HS-27A (cell line): ENCODE measurements around the gene RNF135.
"Not testable (repeated sequence)": the region's sequence is repeated elsewhere in the genome, so short reads cannot be mapped to it uniquely, and the experiment has no call there.

ENCODE experiments used
- DNase-seq: peaks from one replicate; pipeline ENCODE4 v3.0.0-alpha.2; 2012; ENCODE audit warnings: low read depth, missing footprints

Gene RNF135, protein sequence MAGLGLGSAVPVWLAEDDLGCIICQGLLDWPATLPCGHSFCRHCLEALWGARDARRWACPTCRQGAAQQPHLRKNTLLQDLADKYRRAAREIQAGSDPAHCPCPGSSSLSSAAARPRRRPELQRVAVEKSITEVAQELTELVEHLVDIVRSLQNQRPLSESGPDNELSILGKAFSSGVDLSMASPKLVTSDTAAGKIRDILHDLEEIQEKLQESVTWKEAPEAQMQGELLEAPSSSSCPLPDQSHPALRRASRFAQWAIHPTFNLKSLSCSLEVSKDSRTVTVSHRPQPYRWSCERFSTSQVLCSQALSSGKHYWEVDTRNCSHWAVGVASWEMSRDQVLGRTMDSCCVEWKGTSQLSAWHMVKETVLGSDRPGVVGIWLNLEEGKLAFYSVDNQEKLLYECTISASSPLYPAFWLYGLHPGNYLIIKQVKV

DNA sequence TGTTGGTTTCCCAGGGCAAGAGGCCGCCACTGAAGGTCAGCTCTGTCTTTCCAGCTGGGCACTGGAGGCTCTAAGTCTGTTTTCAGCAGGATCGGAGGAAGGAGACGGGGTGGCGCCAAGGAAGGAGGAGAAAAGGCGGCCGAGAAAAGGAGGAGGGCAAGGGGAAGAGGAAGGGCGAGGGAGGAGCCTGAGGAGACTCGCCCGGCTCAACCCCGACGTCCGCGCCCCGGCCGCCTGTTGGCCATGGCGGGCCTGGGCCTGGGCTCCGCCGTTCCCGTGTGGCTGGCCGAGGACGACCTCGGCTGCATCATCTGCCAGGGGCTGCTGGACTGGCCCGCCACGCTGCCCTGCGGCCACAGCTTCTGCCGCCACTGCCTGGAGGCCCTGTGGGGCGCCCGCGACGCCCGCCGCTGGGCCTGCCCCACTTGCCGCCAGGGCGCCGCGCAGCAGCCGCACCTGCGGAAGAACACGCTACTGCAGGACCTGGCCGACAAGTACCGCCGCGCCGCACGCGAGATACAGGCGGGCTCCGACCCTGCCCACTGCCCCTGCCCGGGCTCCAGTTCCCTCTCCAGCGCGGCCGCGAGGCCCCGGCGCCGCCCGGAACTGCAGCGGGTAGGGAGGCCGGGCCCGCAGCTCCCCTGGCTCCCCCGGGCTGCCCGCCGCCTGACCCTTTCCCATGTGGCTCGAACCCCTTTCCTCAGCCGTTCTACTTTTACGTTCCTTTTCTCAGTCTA, at the start of gene RNF135:
Gene RNF135, plus strand, starts transcription at position 209 of the 737 bp plus-strand sequence. Its CDS starts 35 bp downstream, at position 244.
- peak; percentile 50 for DNase-seq

DNA sequence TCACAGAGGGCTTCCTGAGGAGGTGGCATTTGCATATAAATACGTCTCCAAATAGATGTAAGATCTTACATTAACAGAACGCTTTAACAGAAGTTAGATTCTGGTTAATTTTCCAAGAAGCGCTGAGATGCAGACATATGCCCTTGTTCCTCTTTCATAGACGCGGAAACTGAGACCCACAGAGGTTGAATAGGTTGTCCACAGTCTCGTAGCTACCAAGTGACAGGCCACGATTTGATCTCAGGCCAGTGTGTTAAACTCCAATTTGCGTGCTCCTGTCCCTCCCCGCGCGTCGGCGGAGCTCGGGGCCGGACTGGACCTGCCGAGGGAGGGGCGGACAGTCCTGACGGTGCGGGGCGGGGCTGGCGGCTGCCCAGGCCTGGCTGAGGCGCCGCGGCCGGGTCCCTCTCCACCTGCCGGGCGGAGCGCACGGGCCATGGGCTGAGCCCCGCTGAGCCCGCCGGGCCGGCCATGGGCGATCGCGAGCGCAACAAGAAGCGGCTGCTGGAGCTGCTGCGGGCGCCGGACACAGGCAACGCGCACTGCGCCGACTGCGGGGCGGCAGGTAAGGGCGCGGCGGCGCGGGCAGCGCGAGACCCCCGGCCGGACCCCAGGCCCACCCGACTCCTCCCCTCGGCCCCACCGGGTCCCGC, 49.2 kb upstream of the RNF135 start, which contains the start of gene ADAP2:
Gene ADAP2, plus strand, starts transcription at position 402 of the 653 bp plus-strand sequence. Its CDS starts 70 bp downstream, at position 472.
- no peak for DNase-seq

DNA sequence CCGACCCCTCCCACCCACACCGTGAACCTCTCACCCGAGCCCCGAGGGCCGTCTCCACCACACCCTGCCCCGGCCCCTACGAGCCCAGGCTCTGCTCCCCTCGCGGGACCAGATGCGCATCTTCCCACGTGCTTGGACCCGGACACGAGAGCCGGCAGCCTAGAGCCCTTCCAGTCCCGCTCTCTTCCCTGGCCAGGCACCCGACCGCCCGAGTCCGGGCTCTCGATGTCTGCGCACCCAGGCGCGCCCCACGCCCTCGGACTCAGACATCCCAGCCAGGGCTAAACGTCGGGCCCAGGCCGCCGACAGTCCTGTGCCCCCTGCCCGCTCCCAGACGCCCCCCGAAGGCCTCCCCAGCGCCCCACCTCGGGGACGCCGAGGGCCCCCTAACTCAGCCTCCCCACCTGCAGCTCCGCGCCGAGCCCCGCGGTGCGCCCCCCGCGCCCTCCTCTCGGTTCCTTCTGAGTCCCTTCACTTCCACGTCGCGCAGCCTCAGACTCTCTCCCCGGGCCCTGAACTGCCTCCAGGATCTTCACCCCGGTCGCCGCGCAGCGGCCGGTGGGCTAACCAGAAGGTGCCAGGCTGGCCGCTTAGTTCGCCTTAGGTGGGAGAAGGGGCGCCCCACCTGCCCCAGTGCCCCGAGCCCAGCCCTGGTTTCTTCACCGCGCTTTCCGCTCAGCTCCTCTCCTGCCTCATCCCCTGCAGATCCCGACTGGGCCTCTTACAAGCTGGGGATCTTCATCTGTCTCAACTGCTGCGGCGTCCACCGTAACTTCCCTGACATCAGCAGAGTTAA, 48.4 kb upstream of the RNF135 start:
- no peak for DNase-seq

DNA sequence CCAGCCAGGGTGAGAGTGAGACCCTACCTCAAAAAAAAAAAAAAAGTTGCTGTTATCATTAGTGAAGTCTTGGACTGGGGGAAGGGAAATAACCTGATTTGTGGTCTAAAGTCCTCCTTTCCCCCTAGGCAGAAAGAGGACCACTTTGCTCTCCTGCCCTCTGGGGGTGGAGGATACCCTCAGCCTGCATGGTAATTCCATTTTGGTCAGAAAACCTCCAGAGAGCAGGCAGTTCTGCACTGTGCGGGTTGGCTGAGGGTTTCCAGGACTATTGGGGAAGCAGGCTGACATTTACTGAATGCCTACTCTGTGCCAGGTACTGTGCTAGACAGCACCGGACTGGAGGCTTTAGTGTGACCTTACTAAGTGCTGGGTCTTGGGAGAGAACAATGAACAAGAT, 46.5 kb upstream of the RNF135 start:
- no peak for DNase-seq

DNA sequence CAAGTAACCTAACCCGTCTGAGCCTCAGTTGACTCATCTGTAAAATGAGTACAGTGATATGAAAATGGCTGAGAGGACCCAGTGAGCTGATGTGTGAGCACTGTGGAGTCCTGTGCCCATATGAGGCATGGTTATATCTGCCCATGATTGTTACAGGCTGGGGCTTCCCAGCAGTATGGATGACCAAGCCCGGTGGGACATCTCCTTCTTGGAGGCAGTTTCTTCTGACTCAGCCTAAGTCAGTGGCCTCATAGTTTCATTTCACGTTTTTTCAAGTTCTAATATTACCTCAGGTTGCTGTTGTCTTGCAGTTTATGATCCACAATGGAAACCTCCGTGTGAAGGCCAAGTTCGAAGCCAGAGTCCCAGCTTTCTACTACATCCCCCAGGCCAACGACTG, 44.3 kb upstream of the RNF135 start:
- no peak for DNase-seq

DNA sequence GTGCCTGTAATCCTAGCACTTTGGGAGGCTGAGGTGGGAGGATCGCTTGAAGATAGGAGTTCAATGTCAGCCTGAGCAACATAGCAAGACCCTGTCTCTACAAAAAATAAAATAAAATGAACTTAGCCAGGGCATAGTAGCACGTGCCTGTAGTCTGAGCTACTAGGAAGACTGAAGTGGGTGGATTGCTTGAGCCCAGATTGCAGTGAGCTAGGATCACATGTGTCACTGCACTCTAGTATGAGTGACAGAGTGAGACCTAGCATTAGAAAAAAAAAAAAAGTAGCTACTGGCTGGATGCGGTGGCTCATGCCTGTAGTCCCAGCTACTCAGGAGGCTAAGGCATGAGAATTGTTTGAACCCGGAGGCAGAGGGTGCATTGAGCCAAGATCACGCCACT, 43.1 kb upstream of the RNF135 start:
- no peak for DNase-seq

DNA sequence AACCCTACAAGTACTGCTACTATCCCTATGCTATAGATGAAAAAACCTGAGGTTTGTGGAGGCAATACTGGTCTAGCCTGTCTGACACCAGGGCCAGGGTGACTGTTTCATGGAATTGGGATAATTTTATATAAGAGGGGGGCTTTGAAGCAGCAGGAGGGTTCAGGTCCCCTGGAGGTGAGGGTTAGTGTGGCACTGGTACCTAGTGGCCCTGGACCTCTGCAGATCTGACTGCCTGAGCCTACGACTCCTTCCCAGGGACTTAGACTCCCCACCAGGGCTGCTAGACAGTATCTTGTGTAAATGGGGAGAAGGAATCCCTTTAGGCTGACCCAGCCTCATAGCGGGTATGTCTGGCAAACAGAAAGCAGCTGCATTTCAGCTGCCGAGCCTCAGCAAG, 42.3 kb upstream of the RNF135 start:
- no peak for DNase-seq

DNA sequence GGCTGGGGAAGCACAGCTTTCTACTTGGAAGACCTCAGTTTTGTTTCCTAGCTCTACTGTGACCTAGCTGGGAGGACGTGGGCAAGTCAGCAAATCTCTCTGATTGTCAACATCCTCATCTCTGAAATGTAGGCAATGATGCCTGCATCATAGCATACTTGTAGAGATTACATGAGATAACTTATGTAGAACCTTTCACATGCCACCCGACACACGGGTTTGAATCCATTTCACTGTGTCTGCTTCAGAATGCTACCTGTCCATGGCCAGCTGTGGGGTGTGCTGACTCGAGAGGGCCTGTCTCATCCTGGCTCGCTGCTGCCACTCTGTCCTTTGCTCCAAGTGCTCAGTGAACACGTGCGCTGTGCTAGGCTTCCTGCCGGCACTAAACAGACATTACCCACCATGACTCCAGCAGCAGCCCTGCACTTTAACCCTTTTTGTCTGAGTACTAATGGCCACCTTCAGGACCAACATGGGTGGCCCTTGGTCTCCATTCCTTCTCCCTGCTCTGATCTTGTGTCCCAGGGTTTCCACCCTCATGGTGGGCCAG, 41.7 kb upstream of the RNF135 start:
- DNase-seq: no peak

DNA sequence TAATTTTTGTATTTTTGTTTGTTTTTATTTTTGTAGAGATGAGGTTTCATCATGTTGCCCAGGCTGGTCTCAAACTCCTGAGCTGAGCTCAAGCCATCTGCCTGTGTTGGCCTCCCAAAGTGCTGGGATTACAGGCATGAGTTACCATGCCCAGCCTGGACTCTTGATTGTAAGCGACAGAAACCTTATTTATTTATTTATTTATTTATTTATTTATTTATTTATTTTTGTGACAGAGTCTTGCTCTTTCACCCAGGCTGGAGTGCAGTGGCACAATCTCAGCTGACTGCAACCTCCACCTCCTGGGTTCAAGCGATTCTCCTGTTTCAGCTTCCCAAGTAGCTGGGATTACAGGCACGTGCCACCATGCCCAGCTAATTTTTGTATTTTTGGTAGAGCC, 41.0 kb upstream of the RNF135 start:
- not testable (repeated sequence) for DNase-seq

DNA sequence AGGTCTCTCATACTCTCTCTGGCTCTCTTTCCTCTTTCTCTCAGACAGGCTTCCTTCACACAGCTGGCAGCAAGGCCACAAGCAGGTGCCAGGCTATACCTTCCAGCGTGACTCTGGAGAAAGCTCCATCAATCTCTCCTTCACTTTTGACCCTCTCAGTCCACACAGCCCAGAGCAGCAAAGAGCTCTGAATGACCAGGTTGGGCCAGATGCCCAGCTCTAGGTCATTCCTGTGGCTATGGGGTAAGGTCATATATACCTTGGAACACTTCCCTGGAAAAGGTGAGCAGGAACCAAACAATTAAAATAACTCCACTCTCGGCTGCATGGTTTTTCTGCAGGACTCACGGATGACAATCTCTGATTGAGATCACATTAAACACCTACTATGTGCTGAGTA, 40.3 kb upstream of the RNF135 start:
- DNase-seq: no peak

DNA sequence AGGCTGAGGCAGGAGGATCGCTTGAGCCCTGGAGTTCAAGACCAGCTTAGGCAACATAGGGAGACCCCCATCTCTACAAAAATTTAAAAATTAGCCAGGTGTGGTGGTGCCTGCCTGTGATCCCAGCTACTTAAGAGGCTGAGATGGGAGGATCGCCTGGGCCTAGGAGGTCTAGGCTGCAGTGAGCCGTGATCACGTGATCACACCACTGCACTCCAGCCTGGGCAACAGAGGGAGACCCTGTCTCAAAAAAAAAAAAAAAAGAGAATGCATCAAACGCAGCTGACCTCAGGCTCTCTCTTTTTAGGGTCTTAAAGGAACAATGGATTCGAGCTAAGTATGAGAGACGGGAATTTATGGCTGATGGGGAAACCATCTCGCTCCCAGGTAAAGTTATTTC, 39.3 kb upstream of the RNF135 start:
- not testable (repeated sequence) for DNase-seq

DNA sequence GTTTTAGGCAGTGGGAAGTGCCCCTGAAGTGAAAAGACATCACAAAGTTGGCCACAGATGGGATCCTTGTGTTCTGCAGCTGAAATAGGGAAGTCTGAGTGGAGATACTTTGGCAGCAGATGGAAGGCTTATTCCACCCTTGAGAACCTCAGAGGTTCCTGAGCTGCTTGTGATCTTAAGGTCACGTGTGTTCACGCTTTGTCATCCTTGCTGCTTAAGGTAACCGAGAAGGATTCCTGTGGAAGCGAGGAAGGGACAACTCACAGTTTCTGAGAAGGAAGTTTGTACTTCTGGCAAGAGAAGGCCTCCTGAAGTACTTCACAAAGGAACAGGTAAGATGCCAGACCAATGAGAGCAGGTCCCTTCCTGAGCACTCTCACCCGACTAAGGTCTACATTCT, 36.9 kb upstream of the RNF135 start:
- DNase-seq: no peak

DNA sequence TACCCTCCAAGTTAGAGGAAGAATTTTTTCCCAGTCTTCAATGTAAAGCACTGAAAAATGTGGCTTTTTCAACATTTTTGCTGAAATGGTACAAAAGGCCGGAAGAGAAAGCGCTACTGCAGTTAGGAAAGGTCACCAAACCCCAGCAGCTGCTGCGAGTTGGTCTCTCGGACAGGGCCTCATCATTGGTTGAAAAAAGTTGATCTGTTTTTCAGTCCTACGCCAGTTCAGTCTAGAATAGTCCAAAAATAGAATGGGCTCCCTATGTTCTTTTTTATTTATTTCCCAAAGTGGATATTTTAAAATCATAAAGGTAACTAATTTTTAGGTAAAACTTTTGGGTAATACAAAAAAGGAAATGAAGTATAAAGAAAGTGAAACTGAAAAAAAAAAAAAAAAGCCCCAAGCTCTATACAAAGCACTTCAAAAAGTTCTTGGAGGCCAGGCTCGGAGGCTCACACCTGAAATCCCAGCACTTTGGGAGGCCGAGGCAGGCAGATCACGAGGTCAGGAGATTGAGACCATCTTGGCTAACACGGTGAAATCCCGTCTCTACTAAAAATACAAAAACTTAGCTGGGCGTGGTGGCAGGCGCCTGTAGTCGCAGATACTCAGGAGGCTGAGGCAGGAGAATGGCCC, 31.7 kb upstream of the RNF135 start:
- no peak for DNase-seq

DNA sequence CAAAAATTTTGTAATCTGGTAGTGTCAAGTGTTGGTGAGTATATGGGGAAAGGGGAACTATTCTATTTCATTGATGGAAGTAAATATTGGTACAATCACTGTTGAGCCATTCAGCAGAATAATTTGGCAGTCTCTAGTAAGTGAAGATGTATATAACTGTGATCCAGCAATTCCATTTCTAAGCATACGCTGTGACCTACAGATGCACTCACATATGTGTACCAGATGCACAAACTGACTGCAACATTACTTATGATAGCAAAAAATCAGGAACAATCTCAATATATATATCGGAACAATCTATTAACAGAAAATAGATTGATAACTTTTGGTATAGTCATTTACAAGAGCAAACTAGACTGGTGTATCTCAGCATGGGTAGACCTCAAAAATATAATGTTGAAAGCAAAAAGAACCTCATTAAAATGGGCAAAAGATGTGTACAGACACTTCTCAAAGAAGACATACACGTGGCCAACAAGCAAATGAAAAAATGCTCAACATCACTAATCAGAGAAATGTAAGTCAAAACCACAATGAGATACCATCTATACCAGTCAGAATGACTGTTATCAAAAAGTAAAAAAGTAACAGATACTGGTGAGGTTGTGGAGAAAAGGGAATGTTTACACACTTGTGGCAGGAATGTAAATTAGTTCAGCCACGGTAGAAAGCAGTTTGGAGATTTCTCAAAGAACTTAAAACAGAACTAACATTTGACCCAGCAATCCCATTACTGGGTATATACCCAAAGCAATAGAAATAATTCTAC, 28.3 kb upstream of the RNF135 start:
- no peak for DNase-seq

DNA sequence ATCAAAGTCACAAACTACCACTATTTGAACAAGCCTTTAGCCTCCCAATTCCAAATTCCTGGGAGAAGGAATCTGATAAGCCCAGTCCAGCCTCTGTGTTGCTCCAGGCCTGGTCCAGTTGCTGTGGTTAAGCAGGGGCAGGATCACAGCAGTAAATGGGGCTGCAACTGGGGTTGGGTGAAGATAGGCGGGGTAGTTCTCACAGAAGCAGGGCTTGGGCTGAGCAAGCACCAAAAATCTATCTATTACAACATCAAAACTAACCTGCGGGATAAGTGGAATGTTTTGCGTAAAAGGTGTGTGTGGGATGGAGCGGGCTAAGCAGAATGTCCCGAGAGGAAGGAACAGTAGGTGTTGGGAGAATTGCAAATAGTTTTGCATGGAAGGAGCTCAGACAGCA, 23.0 kb upstream of the RNF135 start:
- DNase-seq: no peak

DNA sequence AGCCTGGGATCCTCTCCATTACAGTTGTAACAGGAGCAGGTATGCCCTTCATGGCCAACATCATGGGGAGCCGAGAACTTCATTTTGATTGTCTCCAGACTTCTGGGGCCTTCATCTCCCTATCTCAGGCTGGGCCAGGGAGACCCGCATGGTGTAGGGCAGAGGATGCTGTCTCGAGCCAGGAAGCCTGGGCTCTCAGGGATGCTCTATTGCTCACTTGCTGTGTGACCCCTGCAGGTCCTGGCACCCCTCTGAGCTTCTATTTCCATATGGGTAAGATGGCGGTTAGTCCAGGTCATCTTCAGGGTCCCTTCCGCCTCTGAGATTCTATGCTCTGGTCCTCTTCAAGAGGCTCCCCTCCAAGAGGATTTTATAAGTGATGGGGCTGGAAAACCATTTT, 20.6 kb upstream of the RNF135 start:
- DNase-seq: no peak

DNA sequence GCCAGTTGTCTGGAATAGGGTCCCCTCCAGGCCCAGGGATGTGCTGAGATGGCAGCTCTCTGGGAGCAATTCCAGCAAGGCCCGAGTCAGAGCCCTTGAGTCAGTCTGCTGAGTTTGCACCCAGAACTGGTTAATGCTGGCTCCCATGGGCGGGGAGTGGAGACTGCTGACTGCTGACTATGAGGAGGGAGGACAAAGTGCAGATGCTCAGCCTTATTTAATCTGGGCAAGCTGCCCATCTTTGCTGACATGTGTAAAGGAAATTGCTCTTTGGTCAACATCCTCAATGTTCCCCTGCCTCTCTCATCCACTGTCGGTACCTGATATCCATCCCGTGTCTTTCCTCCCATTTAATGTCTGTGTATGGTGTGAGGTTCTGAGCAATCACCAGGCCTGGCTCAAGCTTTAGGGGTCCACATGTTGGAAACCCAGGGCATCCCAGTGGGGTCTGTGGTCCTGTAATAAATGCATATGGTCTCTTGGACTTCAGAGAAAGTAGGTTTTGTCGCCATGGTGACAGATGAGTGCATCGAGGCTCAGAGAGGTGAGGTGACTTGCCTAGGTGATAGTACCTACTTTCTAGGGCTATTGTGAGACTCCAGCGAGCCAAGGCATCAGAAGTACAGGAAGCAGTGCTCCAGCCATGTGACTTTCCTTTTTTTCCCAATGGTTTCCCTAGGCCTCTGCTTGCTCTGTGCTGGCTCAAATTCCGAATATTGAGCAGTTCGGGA, 20.0 kb upstream of the RNF135 start:
- no peak for DNase-seq

DNA sequence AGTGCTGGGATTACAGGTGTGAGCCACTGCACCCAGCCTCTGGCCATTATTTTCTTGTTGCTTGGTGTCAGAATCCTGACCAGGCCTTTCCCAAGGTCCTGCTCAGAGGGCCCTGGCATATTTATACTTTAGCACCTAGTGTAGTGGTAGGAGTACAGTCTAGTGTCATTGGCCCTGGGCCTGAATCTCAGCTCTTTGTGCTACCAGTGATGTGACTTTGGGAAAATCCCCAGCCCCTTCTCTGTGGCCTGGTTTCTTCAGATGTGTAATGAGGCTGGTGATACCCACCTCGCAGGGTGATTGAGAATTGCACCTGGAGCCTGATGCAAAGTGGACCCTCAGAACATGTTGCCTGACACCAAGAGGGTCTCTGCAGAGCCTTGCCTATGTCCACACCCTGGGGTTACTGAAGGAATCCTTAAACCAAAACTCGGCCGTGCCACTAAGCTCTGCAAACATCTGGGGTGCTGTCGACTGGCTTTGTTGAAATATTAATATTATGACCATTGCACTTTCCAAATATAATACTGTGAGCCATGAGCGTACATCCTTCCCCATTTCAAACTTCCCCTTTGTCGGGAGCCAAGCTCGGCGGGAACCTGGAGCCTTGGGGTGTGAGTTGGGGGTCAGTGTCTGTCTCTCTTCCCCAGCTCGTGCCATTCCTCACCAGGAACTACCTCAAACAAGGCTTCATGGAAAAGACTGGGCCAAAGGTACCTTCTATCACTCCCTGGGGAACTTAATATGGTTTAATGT, 18.0 kb upstream of the RNF135 start:
- DNase-seq: no peak
